Prostate gland (tissue), 2 donors: ENCODE measurements around the gene ARFGAP1. TPM values are rescaled to one million over a fixed set of nuclear protein-coding genes. Genes with fewer than 3 reads are reported as not detected.

Experiments used
- DNase-seq: peaks from one replicate; pipeline ENCODE4 v3.0.0-alpha.2; 2019; ENCODE audit warnings: low spot score
- H3K27ac ChIP-seq, 2 donors: fragments of 200-600 bp; sonication (generic); 2 replicates each; pipeline ENCODE4 v1.5.1; 2017 to 2019
- H3K27me3 ChIP-seq: fragments of 200-600 bp; sonication (generic); replicated peaks from 2 replicates; pipeline ENCODE4 v1.5.1; 2019; ENCODE audit not compliant: insufficient read depth
- H3K36me3 ChIP-seq, 2 donors: fragments of 200-600 bp; sonication (generic); 1 replicate in 1 of 2; 2 replicates in 1 of 2; pipeline versions ENCODE4 v1.5.1 to v1.8.1; 2017 to 2019
- H3K4me1 ChIP-seq: fragments of 200-600 bp; sonication (generic); replicated peaks from 2 replicates; pipeline ENCODE4 v1.5.1; 2019
- H3K4me3 ChIP-seq, 2 donors: fragments of 200-600 bp; sonication (generic); 2 replicates each; pipeline ENCODE4 v1.5.1; 2017 to 2019
- H3K9me3 ChIP-seq: fragments of 200-600 bp; sonication (generic); 2 replicates; pipeline ENCODE4 v1.5.1; 2017
- POLR2A ChIP-seq: fragments of 450-650 bp; IDR thresholded peaks from one replicate; pipeline ENCODE4 v1.6.1; 2016; ENCODE audit warnings: antibody characterized with exemption, mild to moderate bottlenecking
- POLR2AphosphoS5 ChIP-seq: sonication (generic); formaldehyde crosslinking; IDR thresholded peaks from one replicate; pipeline ENCODE4 v1.6.1; 2017; ENCODE audit warnings: antibody characterized with exemption
- WGBS: methylation state at CpG from one replicate; pipeline ENCODE4 v1.1.5; 2018; 5-methylcytosine and 5-hydroxymethylcytosine counted together
- intact Hi-C: fragments of 100-400 bp; cut with DNase I; formaldehyde crosslinking; loops from one replicate; pipeline ENCODE4 v1.14.2; 2022
- total RNA-seq, 2 donors: library from RNA; depleted of rRNA; stranded (reverse); fragments of >200 nt; gene quantifications; one replicate each; pipeline ENCODE4 v1.1.0, GENCODE V29; 2016
- TF ChIP-seq, protein P1 (sequence below), 4 experiments: fragments of 200-600 bp in 2 of 4; fragments of 450-650 bp in 2 of 4; sonication (generic) in 2 of 4; IDR thresholded peaks; 1 replicate in 3 of 4; 2 replicates in 1 of 4; pipeline ENCODE4 v1.5.1; 2016 to 2019; ENCODE audit warnings: antibody characterized with exemption in 4 of 4, mild to moderate bottlenecking in 2 of 4, moderate library complexity in 2 of 4

The ARFGAP1 gene
- total RNA-seq, 2 donors from 2014 or later, result 43.6 to 85.6 TPM

- H3K27me3 ChIP-seq, result no peaks in the 10 kb centered on the region
Observed at GRCh38 chr20:63327231-63327745, 54.7 kb downstream of the ARFGAP1 start.

GRCh38 chr20:63328026-63328700 lies 55.5 kb downstream of the ARFGAP1 start:
- no peak for DNase-seq
- intact Hi-C loops, result no loop called here
- no peak for TF ChIP-seq POLR2AphosphoS5
- TF ChIP-seq, protein P1, sequence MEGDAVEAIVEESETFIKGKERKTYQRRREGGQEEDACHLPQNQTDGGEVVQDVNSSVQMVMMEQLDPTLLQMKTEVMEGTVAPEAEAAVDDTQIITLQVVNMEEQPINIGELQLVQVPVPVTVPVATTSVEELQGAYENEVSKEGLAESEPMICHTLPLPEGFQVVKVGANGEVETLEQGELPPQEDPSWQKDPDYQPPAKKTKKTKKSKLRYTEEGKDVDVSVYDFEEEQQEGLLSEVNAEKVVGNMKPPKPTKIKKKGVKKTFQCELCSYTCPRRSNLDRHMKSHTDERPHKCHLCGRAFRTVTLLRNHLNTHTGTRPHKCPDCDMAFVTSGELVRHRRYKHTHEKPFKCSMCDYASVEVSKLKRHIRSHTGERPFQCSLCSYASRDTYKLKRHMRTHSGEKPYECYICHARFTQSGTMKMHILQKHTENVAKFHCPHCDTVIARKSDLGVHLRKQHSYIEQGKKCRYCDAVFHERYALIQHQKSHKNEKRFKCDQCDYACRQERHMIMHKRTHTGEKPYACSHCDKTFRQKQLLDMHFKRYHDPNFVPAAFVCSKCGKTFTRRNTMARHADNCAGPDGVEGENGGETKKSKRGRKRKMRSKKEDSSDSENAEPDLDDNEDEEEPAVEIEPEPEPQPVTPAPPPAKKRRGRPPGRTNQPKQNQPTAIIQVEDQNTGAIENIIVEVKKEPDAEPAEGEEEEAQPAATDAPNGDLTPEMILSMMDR (IDR thresholded peaks at IDR 0.05), result no peak
- no peak for TF ChIP-seq POLR2A
- no peaks in the 10 kb centered on the region for H3K9me3 ChIP-seq
- H3K27ac ChIP-seq, result no peak overlapping the region
- WGBS, result 88% methylated on average over 15 of the region's 20 CpGs
- no peaks in the 10 kb centered on the region for H3K27me3 ChIP-seq
- H3K36me3 ChIP-seq, result no peaks in the 10 kb centered on the region
- H3K4me3 ChIP-seq, result no peak overlapping the region
- no peaks in the 10 kb centered on the region for H3K4me1 ChIP-seq

More at GRCh38 chr20:63327231-63327745, 54.7 kb downstream of the ARFGAP1 start:
- no peak for DNase-seq
- intact Hi-C loops, result no loop called here
- no peaks in the 10 kb centered on the region for H3K4me1 ChIP-seq
- WGBS, result 91% methylated on average over 8 of the region's 8 CpGs
- no peak overlapping the region for H3K4me3 ChIP-seq
- no peaks in the 10 kb centered on the region for H3K9me3 ChIP-seq
- TF ChIP-seq, protein P1 (IDR thresholded peaks at IDR 0.05), result no peak
- TF ChIP-seq POLR2A (no peak), POLR2AphosphoS5 (no peak)
- H3K36me3 ChIP-seq, result no peaks in the 10 kb centered on the region
- no peak overlapping the region for H3K27ac ChIP-seq

DNA sequence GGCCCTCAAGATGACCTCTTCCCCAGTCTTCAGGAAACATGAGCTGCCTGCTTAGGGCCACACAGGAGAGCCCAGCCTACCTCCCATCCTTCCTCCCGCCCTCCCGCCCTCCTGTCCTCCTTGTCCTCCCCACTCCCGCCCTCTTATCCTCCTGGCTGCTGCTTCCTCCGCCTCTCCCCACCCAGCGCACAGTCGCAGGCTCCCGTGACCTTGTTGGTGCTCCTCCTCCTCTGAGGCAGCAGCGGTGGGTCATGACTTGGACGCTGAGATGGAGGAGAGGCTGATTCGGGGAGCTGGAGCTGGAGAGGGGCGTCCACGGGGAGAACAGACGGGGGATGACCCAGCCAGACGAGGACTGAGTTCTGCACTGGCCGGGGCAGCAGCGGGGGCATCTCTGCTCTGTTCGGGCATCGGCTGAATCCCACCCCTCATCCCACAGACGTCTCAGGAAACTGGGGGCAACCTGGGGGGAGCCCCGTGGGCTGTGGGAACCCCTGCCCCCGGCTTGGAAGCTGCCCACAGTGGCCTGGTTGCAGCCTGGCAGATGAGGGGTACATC lies 56.2 kb downstream of the ARFGAP1 start:
- TF ChIP-seq POLR2A (no peak), POLR2AphosphoS5 (no peak)
- TF ChIP-seq, protein P1 (IDR thresholded peaks at IDR 0.05), result no peak
- no peaks in the 10 kb centered on the region for H3K27me3 ChIP-seq
- H3K4me1 ChIP-seq, result no peaks in the 10 kb centered on the region
- intact Hi-C loops, result no loop called here
- H3K27ac ChIP-seq, result no peak overlapping the region
- H3K9me3 ChIP-seq, result no peaks in the 10 kb centered on the region
- no peak for DNase-seq
- WGBS, result 80% methylated on average over 21 of the region's 21 CpGs
- H3K4me3 ChIP-seq, result no peak overlapping the region
- no peaks in the 10 kb centered on the region for H3K36me3 ChIP-seq

GRCh38 chr20:63329331-63330083 lies 56.9 kb downstream of the ARFGAP1 start:
- H3K27me3 ChIP-seq, result no peaks in the 10 kb centered on the region

More at GRCh38 chr20:63329331-63330083, 56.9 kb downstream of the ARFGAP1 start:
- Histone ChIP-seq H3K9me3 (no peaks in the 10 kb centered on the region), H3K4me3 (no peak overlapping the region), H3K27ac (no peak overlapping the region), H3K36me3 (no peaks in the 10 kb centered on the region), H3K4me1 (no peaks in the 10 kb centered on the region)
- no peak for TF ChIP-seq POLR2A
- TF ChIP-seq, protein P1 (IDR thresholded peaks at IDR 0.05), result no peak
- TF ChIP-seq POLR2AphosphoS5, result no peak
- 91% methylated on average over 18 of the region's 18 CpGs for WGBS
- DNase-seq, result no peak
- intact Hi-C loops, result no loop called here
